ENCODE results near the gene CMTM6.

The CMTM6 gene

GRCh38 chr3:32502118-32502945 is at the start of gene CMTM6:
Gene CMTM6, minus strand, starts transcription at chr3:32502852. Its CDS starts 107 bp downstream, at chr3:32502745.
- peak; percentile 32 for DNase-seq (ENCODE audit: low read depth)
- peak within 1 kb of the TSS; percentile 91 for H3K4me3 ChIP-seq (ENCODE audit: low read depth, low read length)
- TF ChIP-seq CTCF (IDR thresholded peaks at IDR 0.05; ENCODE audit: control insufficient read depth, extremely low read depth, insufficient read depth) = no peak

GRCh38 chr3:32552013-32552412 is 49.4 kb upstream of the CMTM6 start:
- no peak for DNase-seq (ENCODE audit: low read depth)
- TF ChIP-seq CTCF (IDR thresholded peaks at IDR 0.05; ENCODE audit: control insufficient read depth, extremely low read depth, insufficient read depth) = no peak

GRCh38 chr3:32551496-32551895 is 48.8 kb upstream of the CMTM6 start:
- TF ChIP-seq CTCF (IDR thresholded peaks at IDR 0.05; ENCODE audit: control insufficient read depth, extremely low read depth, insufficient read depth) = no peak
- H3K4me3 ChIP-seq (ENCODE audit: low read depth, low read length) = no peak overlapping the region
- no peak for DNase-seq (ENCODE audit: low read depth)

More at GRCh38 chr3:32552013-32552412, 49.4 kb upstream of the CMTM6 start:
- H3K4me3 ChIP-seq (ENCODE audit: low read depth, low read length) = no peak overlapping the region

GRCh38 chr3:32551087-32551486 is 48.4 kb upstream of the CMTM6 start:
- DNase-seq (ENCODE audit: low read depth) = no peak
- TF ChIP-seq CTCF (IDR thresholded peaks at IDR 0.05; ENCODE audit: control insufficient read depth, extremely low read depth, insufficient read depth) = no peak
- H3K4me3 ChIP-seq (ENCODE audit: low read depth, low read length) = no peak overlapping the region

GRCh38 chr3:32545305-32545704 is 42.7 kb upstream of the CMTM6 start:
- TF ChIP-seq CTCF (IDR thresholded peaks at IDR 0.05; ENCODE audit: control insufficient read depth, extremely low read depth, insufficient read depth) = no peak
- no peak overlapping the region for H3K4me3 ChIP-seq (ENCODE audit: low read depth, low read length)
- DNase-seq (ENCODE audit: low read depth) = no peak

GRCh38 chr3:32544894-32545293 is 42.2 kb upstream of the CMTM6 start:
- no peak for TF ChIP-seq CTCF (IDR thresholded peaks at IDR 0.05; ENCODE audit: control insufficient read depth, extremely low read depth, insufficient read depth)
- DNase-seq (ENCODE audit: low read depth) = no peak
- H3K4me3 ChIP-seq (ENCODE audit: low read depth, low read length) = no peak overlapping the region

GRCh38 chr3:32542807-32543206 is 40.2 kb upstream of the CMTM6 start:
- no peak overlapping the region for H3K4me3 ChIP-seq (ENCODE audit: low read depth, low read length)
- DNase-seq (ENCODE audit: low read depth) = no peak
- no peak for TF ChIP-seq CTCF (IDR thresholded peaks at IDR 0.05; ENCODE audit: control insufficient read depth, extremely low read depth, insufficient read depth)

Measured in LNCaP clone FGC (cell line).